Heart right ventricle (tissue), 16 donors: ENCODE results near the gene CKS1B. TPM values are rescaled to one million over a fixed set of nuclear protein-coding genes. Genes with fewer than 3 reads are reported as not detected.
A peak's percentile ranks its signal among the peaks of the same experiment; 100 is the strongest.

ENCODE experiments used
- ATAC-seq, 8 donors: fragments of 200-7000 bp; cut with Tn5 transposase; one replicate each; pipeline ENCODE4 v1.9.1; 2020; ENCODE audit warnings: mild to moderate bottlenecking in 8 of 8, moderate library complexity in 8 of 8, moderate number of reproducible peaks in 1 of 8
- DNase-seq, 2 donors: peaks; one replicate each; pipeline ENCODE4 v3.0.0-alpha.2; 2020
- H3K27ac ChIP-seq, 10 donors: fragments of 200-600 bp; sonication (generic) in 2 of 10; one replicate each; pipeline versions ENCODE4 v1.5.0 to v1.8.0; 2020 to 2022; ENCODE audit warnings: mild to moderate bottlenecking in 3 of 10
- H3K27me3 ChIP-seq, 7 donors: fragments of 200-600 bp; one replicate each; pipeline ENCODE4 v1.8.0; 2021 to 2022; ENCODE audit warnings: mild to moderate bottlenecking in 2 of 7
- H3K36me3 ChIP-seq, 9 donors: fragments of 200-600 bp; sonication (generic) in 1 of 9; one replicate each; pipeline versions ENCODE4 v1.5.0 to v1.8.0; 2020 to 2022; ENCODE audit warnings: mild to moderate bottlenecking in 2 of 9
- H3K4me1 ChIP-seq, 9 donors: fragments of 200-600 bp; sonication (generic) in 1 of 9; one replicate each; pipeline versions ENCODE4 v1.5.0 to v1.8.0; 2020 to 2022; ENCODE audit warnings: mild to moderate bottlenecking in 4 of 9
- H3K4me3 ChIP-seq, 10 donors: fragments of 200-600 bp; sonication (generic) in 2 of 10; one replicate each; pipeline versions ENCODE4 v1.5.0 to v1.8.0; 2020 to 2022; ENCODE audit warnings: mild to moderate bottlenecking in 7 of 10, moderate library complexity in 2 of 10
- H3K9me3 ChIP-seq, 11 donors: fragments of 200-600 bp in 10 of 11; sonication (generic) in 2 of 11; one replicate each; pipeline versions ENCODE4 v1.5.0 to v1.8.0; 2013 to 2022; ENCODE audit warnings: mild to moderate bottlenecking in 2 of 11, control low read depth in 1 of 11, moderate library complexity in 1 of 11
- WGBS, 2 donors: extraction: QIAGEN DNeasy Blood & Tissue Kit; methylation state at CpG; one replicate each; pipeline ENCODE4 v1.1.7; 2013; ENCODE audit warnings: inconsistent platforms in 1 of 2; 5-methylcytosine and 5-hydroxymethylcytosine counted together
- intact Hi-C, 10 donors: fragments of 100-400 bp; cut with DNase I; formaldehyde crosslinking; loops; one replicate each; pipeline versions ENCODE4 v1.11.1 to v1.14.2; 2022
- polyA plus RNA-seq, 2 donors: library from polyadenylated mRNA; stranded (reverse); fragments of 200-250 nt; gene quantifications; one replicate each; pipeline ENCODE4 v1.2.3, GENCODE V29; 2013
- total RNA-seq, 10 donors: library from RNA; stranded (reverse); fragmentation: NEBNext Ultra II Directional in 3 of 10; extraction: Animal tissue kit (Norgen Biotek cat#: 25700) in 3 of 10; gene quantifications; one replicate each; pipeline versions ENCODE4 v1.2.1 to v1.2.4, GENCODE V29; 2021 to 2023
- TF ChIP-seq, protein P1 (sequence below), 9 donors: fragments of 200-600 bp; sonication (generic) in 2 of 9; IDR thresholded peaks; one replicate each; pipeline versions ENCODE4 v1.5.0 to v1.8.0; 2021 to 2022; ENCODE audit warnings: antibody characterized with exemption in 9 of 9, mild to moderate bottlenecking in 5 of 9, moderate library complexity in 1 of 9
- donor health status: Arrhythmogenic right ventricular cardiomyopathy.
- donor health status: ischemic (EF 13 %, LVEDD 7.1; RV severe dilation, severe dysfunction).
- donor health status: healthy with polysubstance abuse.
- donor health status: DM: no; HTN: yes; CAD: no.
- donor health status: DM: no; HTN: no; CAD: no.
- donor health status: ischemic (EF 25% LVEDD 6.9; RV normal size, moderate dysfunction).
- donor health status: ischemic (EF 25% LVEDD 5.7; RV mildly dilated, moderate dysfunction).
- donor health status: healthy.
- donor health status: DM: yes; HTN: yes; CAD: no.
- donor health status: Ischemic cardiomyopathy.
- donor health status: ischemic (EF 35%, LVEDD 5.7; RV mildly dilated, moderate dysfunction).
- donor health status: nonischemic (EF 11% LVEDD 7.7; RV severe dilation, severe dysfunction).
- donor health status: DM: yes; HTN: yes; CAD: no.
- donor health status: PGD.
- donor health status: ischemic (EF 29% LVEDD 5.4; RV normal size, mild dysfunction).
- donor health status: nonischemic (EF 23%, LVEDD 6.1; RV moderate dilation, normal function).

The CKS1B gene
- total and polyA plus RNA-seq, 12 donors, result 4.6 to 36.7 (median 17.5) TPM

DNA sequence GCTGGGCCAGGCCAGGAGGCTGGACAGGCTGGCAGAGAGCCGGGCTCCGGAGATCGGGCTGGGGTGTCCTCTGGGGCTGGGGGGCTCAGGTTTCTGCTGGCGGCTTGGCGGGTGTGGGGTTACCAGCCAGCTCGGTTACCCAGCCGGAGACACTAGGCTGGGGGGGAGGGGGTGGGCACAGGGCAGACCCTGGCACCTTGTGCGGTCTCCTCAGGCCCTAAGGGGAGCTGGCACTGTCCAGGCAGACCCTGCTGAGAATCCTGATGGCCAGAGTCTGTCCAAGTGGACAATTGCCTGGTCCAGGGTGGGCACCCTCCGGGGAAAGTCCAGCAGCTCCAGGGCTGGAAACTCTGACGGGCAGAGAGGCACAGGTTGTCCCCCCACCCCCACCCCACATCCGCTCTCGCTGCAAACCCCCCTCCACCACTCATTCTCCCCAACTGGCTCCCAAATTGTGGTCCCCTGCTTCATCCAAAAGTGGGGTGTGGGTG, 34.8 kb downstream of the CKS1B start:
- intact Hi-C loops, result loop anchor here in 1 of 10 donors (10.0 kb wide), 1 partner anchor 56 kb away; the partner anchor contains the start of gene EFNA4
- peaks cover 22 to 97% (median 73%) of the 10 kb centered on the region in 9 donors for H3K4me1 ChIP-seq

GRCh38 chr1:155009742-155010141, 35.3 kb downstream of the CKS1B start:
- Histone ChIP-seq H3K4me1 (peaks cover 21 to 93% (median 69%) of the 10 kb centered on the region in 9 donors), H3K9me3 (no peaks in the 10 kb centered on the region), H3K4me3 (peak overlapping the region in 1 of 10 donors; percentile 54), H3K27ac (peak overlapping the region in 3 of 10 donors; percentile 83 to 98 (median 95)), H3K36me3 (peaks cover 0 to 13% (median 2%) of the 10 kb centered on the region in 9 donors), H3K27me3 (no peaks in the 10 kb centered on the region)
- DNase-seq (no peak), ATAC-seq (no peak)
- 91 to 95% methylated on average over 5 of the region's 5 CpGs for WGBS, 2 donors
- TF ChIP-seq, protein P1, sequence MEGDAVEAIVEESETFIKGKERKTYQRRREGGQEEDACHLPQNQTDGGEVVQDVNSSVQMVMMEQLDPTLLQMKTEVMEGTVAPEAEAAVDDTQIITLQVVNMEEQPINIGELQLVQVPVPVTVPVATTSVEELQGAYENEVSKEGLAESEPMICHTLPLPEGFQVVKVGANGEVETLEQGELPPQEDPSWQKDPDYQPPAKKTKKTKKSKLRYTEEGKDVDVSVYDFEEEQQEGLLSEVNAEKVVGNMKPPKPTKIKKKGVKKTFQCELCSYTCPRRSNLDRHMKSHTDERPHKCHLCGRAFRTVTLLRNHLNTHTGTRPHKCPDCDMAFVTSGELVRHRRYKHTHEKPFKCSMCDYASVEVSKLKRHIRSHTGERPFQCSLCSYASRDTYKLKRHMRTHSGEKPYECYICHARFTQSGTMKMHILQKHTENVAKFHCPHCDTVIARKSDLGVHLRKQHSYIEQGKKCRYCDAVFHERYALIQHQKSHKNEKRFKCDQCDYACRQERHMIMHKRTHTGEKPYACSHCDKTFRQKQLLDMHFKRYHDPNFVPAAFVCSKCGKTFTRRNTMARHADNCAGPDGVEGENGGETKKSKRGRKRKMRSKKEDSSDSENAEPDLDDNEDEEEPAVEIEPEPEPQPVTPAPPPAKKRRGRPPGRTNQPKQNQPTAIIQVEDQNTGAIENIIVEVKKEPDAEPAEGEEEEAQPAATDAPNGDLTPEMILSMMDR (IDR thresholded peaks at IDR 0.05), result no peak
- intact Hi-C loops, result loop anchor here in 1 of 10 donors (10.0 kb wide), 2 partner anchors 55 kb away; partner anchors contain the start of genes EFNA4 and PBXIP1

More for the DNA sequence above, 34.8 kb downstream of the CKS1B start:
- no peaks in the 10 kb centered on the region for H3K27me3 ChIP-seq
- DNase-seq, result no peak
- no peaks in the 10 kb centered on the region for H3K9me3 ChIP-seq
- peaks cover 0 to 9% (median 0%) of the 10 kb centered on the region in 9 donors for H3K36me3 ChIP-seq
- no peak for ATAC-seq
- peak overlapping the region in 7 of 10 donors; percentile 83 to 98 (median 95) for H3K27ac ChIP-seq
- TF ChIP-seq, protein P1 (IDR thresholded peaks at IDR 0.05), result no peak
- WGBS, 2 donors, result 88 to 92% methylated on average over 12 of the region's 12 CpGs
- peak overlapping the region in 3 of 10 donors; percentile 24 to 54 (median 25) for H3K4me3 ChIP-seq

GRCh38 chr1:155010211-155010918, 35.9 kb downstream of the CKS1B start:
- peaks cover 0 to 20% (median 8%) of the 10 kb centered on the region in 9 donors for H3K36me3 ChIP-seq
- intact Hi-C loops, result loop anchor here in 1 of 10 donors (10.0 kb wide), 1 partner anchor 56 kb away; the partner anchor contains the start of gene PBXIP1
- DNase-seq, result no peak
- H3K4me3 ChIP-seq, result peak overlapping the region in 1 of 10 donors; percentile 54
- TF ChIP-seq, protein P1 (IDR thresholded peaks at IDR 0.05), result no peak
- 57 to 61% methylated on average over 11 of the region's 11 CpGs for WGBS, 2 donors
- no peaks in the 10 kb centered on the region for H3K27me3 ChIP-seq
- H3K27ac ChIP-seq, result peak overlapping the region in 5 of 10 donors; percentile 19 to 95 (median 67)
- ATAC-seq, result no peak
- peaks cover 16 to 87% (median 62%) of the 10 kb centered on the region in 9 donors for H3K4me1 ChIP-seq
- no peaks in the 10 kb centered on the region for H3K9me3 ChIP-seq

DNA sequence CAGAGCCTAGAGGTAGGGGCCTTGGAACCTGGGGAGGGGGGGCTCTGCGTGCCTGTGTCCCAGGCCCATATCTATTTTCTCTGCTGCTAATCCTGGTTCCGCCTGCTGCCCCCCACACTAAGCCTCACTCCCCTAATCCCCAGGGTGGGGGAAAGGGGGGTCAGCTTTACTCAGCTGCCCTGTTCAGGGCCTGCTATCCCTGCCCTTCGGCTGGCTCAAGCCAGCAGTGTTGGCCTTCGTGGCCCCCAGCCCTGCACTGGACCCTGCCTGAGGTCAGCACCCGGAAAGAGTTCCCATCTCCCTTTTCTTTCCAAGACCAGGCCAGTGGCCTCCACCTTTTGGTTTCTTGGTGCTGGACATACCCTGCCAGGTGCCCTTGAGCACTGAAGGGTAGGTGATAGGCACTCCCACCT, 36.5 kb downstream of the CKS1B start:
- peak overlapping the region in 1 of 10 donors; percentile 54 for H3K4me3 ChIP-seq
- TF ChIP-seq, protein P1 (IDR thresholded peaks at IDR 0.05), result no peak
- ATAC-seq (no peak), DNase-seq (no peak)
- H3K36me3 ChIP-seq, result peaks cover 0 to 26% (median 9%) of the 10 kb centered on the region in 9 donors
- H3K27me3 ChIP-seq, result no peaks in the 10 kb centered on the region
- intact Hi-C loops, result loop anchor here in 1 of 10 donors (10.0 kb wide), 1 partner anchor 56 kb away; the partner anchor contains the start of gene PBXIP1
- H3K27ac ChIP-seq, result peak overlapping the region in 7 of 10 donors; percentile 19 to 95 (median 55)
- peaks cover 12 to 82% (median 56%) of the 10 kb centered on the region in 9 donors for H3K4me1 ChIP-seq
- H3K9me3 ChIP-seq, result no peaks in the 10 kb centered on the region
- 70% methylated on average over 5 of the region's 5 CpGs for WGBS, 2 donors
